Activated CD4-positive, alpha-beta memory T cell treated with anti-CD3 and anti-CD28 coated beads for 36 hours (primary cell): ENCODE data around the gene FBXO38. TPM values are rescaled to one million over a fixed set of nuclear protein-coding genes. Genes with fewer than 3 reads are reported as not detected.

Experiments used
- CTCF ChIA-PET: fragments of 350-600 bp; sonication (Branson Sonifier 250); formaldehyde crosslinking; loops from one replicate; lab custom pipeline; 2021; ENCODE audit warnings: antibody characterized with exemption, inconsistent platforms; lab: Charles Lee
- POLR2A ChIA-PET: fragments of 350-600 bp; sonication (Branson Sonifier 250); formaldehyde crosslinking; loops from one replicate; lab custom pipeline; 2021; ENCODE audit warnings: antibody characterized with exemption; lab: Charles Lee
- DNase-seq: peaks from one replicate; pipeline ENCODE4 v3.0.0-alpha.2; 2020
- H3K27ac Mint-ChIP-seq: one replicate; pipeline ENCODE4 v1.8.0; 2021; ENCODE audit warnings: mixed read lengths
- H3K27me3 Mint-ChIP-seq: one replicate; pipeline ENCODE4 v1.8.0; 2021; ENCODE audit warnings: mixed read lengths
- H3K36me3 Mint-ChIP-seq: one replicate; pipeline ENCODE4 v1.8.0; 2021; ENCODE audit warnings: mixed read lengths
- H3K4me1 Mint-ChIP-seq: one replicate; pipeline ENCODE4 v1.8.0; 2021; ENCODE audit warnings: low read depth, mixed read lengths
- H3K4me3 Mint-ChIP-seq: one replicate; pipeline ENCODE4 v1.8.0; 2021; ENCODE audit warnings: mild to moderate bottlenecking, mixed read lengths
- H3K9me3 Mint-ChIP-seq: one replicate; pipeline ENCODE4 v1.8.0; 2021; ENCODE audit warnings: mixed read lengths
- intact Hi-C: fragments of 100-400 bp; cut with micrococcal nuclease; formaldehyde crosslinking; loops from one replicate; pipeline ENCODE4 v1.15.1; 2023
- total RNA-seq, 2 experiments: library from RNA; stranded (reverse); gene quantifications; one replicate each; pipeline ENCODE4 v1.2.3, GENCODE V29; 2021

The FBXO38 gene
- total RNA-seq, 2 experiments from 2014 or later, result 43.1 to 45.0 TPM

DNA sequence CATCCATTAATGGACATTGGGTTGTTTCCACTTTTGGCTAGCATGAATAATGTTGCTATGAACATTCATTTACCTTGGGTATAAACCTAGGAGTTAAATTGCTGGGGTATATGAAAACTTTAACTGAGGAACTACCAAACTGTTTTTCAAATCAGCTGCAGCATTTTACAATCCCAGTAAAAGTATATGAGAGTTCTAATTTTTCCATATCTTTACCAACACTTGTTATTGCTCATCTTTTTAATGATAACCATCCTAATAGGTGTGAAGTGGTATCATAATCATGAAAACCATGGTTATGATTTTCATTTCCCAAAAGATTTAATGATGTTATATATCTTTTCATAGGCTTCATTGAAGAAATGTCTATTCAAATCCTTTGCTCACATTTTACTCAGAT, 15.5 kb upstream of the FBXO38 start:
- Mint-ChIP-seq H3K4me1 (no peaks in the 10 kb centered on the region), H3K27me3 (peaks cover 3% of the 10 kb centered on the region), H3K36me3 (peaks cover 2% of the 10 kb centered on the region), H3K27ac (no peak overlapping the region), H3K4me3 (no peak overlapping the region), H3K9me3 (peaks cover 15% of the 10 kb centered on the region)
- no peak for DNase-seq
- ChIA-PET CTCF (no interaction called here), POLR2A (no interaction called here)
- intact Hi-C loops, result no loop called here

DNA sequence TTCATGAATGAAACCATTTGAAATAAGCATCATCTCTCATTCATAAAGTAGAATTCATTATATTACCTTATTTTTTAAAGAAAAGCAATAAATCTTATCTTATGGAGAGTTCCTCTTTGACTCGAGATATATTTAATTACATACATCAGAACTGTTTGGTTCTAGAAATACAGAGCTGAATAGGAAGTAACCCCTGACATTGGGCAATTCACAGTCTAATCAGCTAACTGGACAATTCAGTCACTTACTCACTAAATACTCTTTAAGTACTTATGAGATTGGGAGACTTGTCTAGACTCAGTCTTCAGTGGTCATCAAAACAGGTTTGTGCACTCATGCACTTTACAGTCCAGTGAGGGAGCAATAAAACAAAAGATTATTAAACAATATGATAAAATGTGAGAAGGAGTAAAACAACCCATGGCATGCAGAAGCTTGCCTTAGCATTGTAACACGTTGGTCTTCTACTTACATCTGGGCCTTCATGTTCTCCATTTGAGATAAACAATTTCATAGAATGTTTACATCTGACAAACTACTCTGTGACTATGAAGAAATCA, 11.5 kb upstream of the FBXO38 start:
- H3K27me3 Mint-ChIP-seq, result peaks cover 3% of the 10 kb centered on the region
- no peak overlapping the region for H3K4me3 Mint-ChIP-seq
- no peaks in the 10 kb centered on the region for H3K4me1 Mint-ChIP-seq
- ChIA-PET CTCF (interaction anchor here (1.2 kb wide), 1 partner anchor 72 kb away, joined by 4 read pairs; no protein-coding TSS in a partner anchor), POLR2A (no interaction called here)
- peaks cover 2% of the 10 kb centered on the region for H3K36me3 Mint-ChIP-seq
- peaks cover 15% of the 10 kb centered on the region for H3K9me3 Mint-ChIP-seq
- no peak for DNase-seq
- no peak overlapping the region for H3K27ac Mint-ChIP-seq
- intact Hi-C loops, result loop anchor here (10.0 kb wide), 1 partner anchor 417 kb away; no protein-coding TSS in a partner anchor

DNA sequence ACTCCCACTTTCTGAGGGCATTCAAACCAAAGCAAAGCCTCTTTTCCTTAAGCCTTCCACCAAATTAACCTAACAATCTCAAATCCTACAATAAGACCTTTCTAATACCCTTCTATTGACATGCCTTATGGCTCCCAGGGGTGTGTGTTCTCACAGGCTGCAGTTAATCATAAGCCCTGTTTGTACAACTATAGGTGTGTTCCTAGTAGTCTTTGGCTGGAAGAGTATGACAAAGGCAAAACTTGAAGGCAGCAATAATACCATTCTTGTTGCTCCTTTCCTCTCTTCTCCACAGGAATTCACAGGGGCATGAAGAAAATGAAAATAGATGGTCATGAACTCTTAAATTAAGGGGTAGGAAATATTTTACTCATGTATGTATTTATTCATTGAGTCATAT, 10.9 kb upstream of the FBXO38 start:
- CTCF ChIA-PET, result interaction anchor here (1.2 kb wide), 1 partner anchor 71 kb away, joined by 4 read pairs; no protein-coding TSS in a partner anchor
- Mint-ChIP-seq H3K27ac (no peak overlapping the region), H3K27me3 (peaks cover 3% of the 10 kb centered on the region), H3K36me3 (peaks cover 6% of the 10 kb centered on the region), H3K9me3 (peaks cover 14% of the 10 kb centered on the region), H3K4me3 (no peak overlapping the region), H3K4me1 (no peaks in the 10 kb centered on the region)
- intact Hi-C loops, result loop anchor here (10.0 kb wide), 1 partner anchor 418 kb away; no protein-coding TSS in a partner anchor
- DNase-seq, result no peak
- POLR2A ChIA-PET, result no interaction called here

DNA sequence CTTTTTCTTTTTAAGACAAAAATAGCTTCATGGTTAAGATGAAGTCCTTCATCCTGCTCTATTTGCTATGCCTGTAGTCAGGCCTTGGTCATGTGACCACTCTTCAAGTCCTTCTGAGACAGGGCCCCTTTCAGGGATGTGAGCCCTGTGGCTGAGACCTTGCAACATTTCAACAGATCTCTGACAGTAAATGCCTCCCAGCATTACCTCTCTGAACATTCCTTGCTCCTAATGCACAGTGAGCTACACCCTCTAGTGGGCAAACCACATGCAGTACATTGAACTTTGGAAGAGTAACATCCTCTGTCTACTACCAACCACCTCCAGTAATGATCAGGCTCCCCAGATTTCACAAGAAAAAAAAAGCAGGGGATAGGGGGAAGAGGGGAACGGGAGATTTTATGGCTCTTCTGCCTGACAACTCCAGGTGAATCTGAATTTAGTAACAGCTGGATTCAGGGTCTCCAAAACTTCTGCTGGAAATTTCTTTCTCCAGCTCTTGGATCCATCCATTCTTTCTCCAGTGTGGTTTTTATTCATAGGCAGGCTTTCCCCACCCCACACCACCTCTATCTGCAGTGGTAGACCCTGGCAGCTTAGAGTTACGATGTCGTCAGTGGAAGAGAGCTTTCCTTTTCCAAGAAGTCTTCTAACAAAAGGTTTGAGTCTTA, 8.9 kb upstream of the FBXO38 start:
- H3K36me3 Mint-ChIP-seq, result peaks cover 16% of the 10 kb centered on the region
- peaks cover 3% of the 10 kb centered on the region for H3K4me1 Mint-ChIP-seq
- H3K4me3 Mint-ChIP-seq, result no peak overlapping the region
- H3K9me3 Mint-ChIP-seq, result peaks cover 12% of the 10 kb centered on the region
- ChIA-PET POLR2A (no interaction called here), CTCF (interaction anchor here (0.6 to 1.8 kb wide), 10 partner anchors 69 to 425 kb away, joined by 3 to 6 read pairs (median 3); no protein-coding TSS in a partner anchor)
- no peak overlapping the region for H3K27ac Mint-ChIP-seq
- peak; percentile 11 for DNase-seq
- intact Hi-C loops, result loop anchor here (1.0 to 10.0 kb wide), 3 partner anchors 196 to 420 kb away; no protein-coding TSS in a partner anchor
- H3K27me3 Mint-ChIP-seq, result no peaks in the 10 kb centered on the region

DNA sequence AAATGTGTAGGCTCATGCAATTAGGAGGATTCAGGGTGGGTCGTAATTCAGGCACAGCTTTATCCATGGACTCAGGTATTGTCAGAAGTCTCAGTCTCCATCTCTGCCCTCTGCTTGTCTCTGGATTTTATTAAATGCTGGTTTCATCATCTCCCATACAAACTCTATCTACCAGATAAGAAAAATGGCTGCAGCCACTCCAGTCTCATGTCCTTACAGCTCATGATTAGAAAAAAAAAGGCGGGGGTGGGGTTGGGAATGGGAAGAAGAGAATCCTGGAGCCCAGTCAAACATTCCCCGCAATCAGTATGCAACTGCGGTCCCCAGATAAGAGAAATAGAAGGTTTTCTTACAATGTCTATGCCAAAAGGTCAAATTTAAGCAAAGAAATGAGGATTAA, 7.6 kb upstream of the FBXO38 start:
- Mint-ChIP-seq H3K27me3 (no peaks in the 10 kb centered on the region), H3K4me1 (peaks cover 6% of the 10 kb centered on the region), H3K27ac (no peak overlapping the region), H3K36me3 (peaks cover 18% of the 10 kb centered on the region), H3K9me3 (peaks cover 11% of the 10 kb centered on the region), H3K4me3 (no peak overlapping the region)
- DNase-seq, result no peak
- ChIA-PET CTCF (interaction anchor here (0.7 to 1.8 kb wide), 2 partner anchors 23 to 196 kb away, joined by 5 read pairs; no protein-coding TSS in a partner anchor), POLR2A (no interaction called here)
- intact Hi-C loops, result loop anchor here (10.0 kb wide), 1 partner anchor 421 kb away; no protein-coding TSS in a partner anchor

DNA sequence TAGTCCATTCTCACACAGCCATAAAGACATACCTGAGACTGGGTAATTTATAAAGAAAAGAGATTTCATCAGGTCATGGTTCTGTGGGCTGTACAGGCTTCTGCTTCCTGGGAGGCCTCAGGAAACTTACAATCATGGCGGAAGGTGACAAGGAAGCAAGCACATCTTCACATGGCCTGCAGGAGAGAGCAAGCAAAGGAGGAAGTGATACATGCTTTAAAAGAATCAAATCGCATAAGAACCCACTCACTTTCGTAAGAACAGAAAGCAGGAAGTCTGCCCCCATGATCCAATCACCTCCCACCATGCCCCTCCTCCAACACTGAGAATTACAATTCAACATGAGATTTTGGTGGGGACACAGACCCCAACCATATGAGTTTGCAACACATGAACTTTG, 5.1 kb upstream of the FBXO38 start:
- no peak for DNase-seq
- H3K9me3 Mint-ChIP-seq, result peaks cover 11% of the 10 kb centered on the region
- no peak overlapping the region for H3K27ac Mint-ChIP-seq
- intact Hi-C loops, result loop anchor here (10.0 kb wide), 1 partner anchor 424 kb away; no protein-coding TSS in a partner anchor
- ChIA-PET POLR2A (no interaction called here), CTCF (no interaction called here)
- peaks cover 10% of the 10 kb centered on the region for H3K4me1 Mint-ChIP-seq
- H3K27me3 Mint-ChIP-seq, result no peaks in the 10 kb centered on the region
- peaks cover 18% of the 10 kb centered on the region for H3K36me3 Mint-ChIP-seq
- H3K4me3 Mint-ChIP-seq, result no peak overlapping the region

DNA sequence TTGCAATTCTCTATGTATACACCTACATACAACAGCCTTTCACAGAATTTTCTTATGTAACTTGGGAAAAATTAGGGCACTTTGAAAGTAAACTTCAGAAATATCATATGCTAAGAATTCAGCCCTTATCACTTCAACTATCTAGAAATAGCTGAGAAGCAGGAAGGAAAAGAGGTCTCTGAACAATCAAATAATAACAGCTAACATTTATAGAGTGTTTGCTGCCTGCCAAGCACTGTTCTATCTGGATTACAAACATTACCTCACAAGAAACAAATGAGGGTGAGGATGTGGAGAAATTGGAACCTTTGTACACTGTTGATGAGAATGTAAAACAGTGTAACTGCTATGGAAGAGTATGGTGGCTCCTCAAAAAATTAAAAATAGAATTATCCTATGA, 4.4 kb upstream of the FBXO38 start:
- DNase-seq, result no peak
- ChIA-PET CTCF (no interaction called here), POLR2A (no interaction called here)
- Mint-ChIP-seq H3K4me3 (no peak overlapping the region), H3K9me3 (peaks cover 11% of the 10 kb centered on the region), H3K36me3 (peaks cover 23% of the 10 kb centered on the region), H3K27me3 (no peaks in the 10 kb centered on the region), H3K27ac (no peak overlapping the region), H3K4me1 (peaks cover 10% of the 10 kb centered on the region)
- intact Hi-C loops, result loop anchor here (10.0 kb wide), 1 partner anchor 425 kb away; no protein-coding TSS in a partner anchor

DNA sequence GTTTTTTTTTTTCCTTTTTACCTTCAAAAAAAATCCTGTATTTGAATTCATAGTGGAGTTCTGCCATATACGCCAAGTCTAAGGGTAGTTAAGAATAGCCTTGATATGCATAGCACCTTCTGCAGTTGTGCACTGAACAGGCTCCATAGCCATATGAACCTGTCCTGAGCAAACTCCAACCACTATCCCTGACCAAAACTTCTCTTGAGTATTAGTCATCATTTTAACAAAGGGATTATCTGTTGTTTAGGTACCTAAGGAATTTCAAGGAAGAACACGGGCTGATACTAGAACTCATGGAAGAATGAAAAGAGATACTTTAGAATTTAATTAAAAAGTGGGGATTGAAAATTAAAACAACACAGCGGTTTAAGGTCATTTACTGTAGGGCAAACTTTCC, 1.9 kb upstream of the FBXO38 start:
- ChIA-PET POLR2A (interaction anchor here (0.6 kb wide), 1 partner anchor 29 kb away, joined by 3 read pairs; no protein-coding TSS in a partner anchor), CTCF (interaction anchor here (1.1 kb wide), 1 partner anchor 102 kb away, joined by 3 read pairs; no protein-coding TSS in a partner anchor)
- DNase-seq, result no peak
- H3K27me3 Mint-ChIP-seq, result no peaks in the 10 kb centered on the region
- intact Hi-C loops, result loop anchor here (2.0 to 10.0 kb wide), 5 partner anchors 203 to 1935 kb away; partner anchors contain the start of genes CSNK1A1 and TCERG1
- H3K4me1 Mint-ChIP-seq, result peaks cover 35% of the 10 kb centered on the region
- H3K27ac Mint-ChIP-seq, result no peak overlapping the region
- no peak overlapping the region for H3K4me3 Mint-ChIP-seq
- peaks cover 31% of the 10 kb centered on the region for H3K36me3 Mint-ChIP-seq
- peaks cover 11% of the 10 kb centered on the region for H3K9me3 Mint-ChIP-seq

DNA sequence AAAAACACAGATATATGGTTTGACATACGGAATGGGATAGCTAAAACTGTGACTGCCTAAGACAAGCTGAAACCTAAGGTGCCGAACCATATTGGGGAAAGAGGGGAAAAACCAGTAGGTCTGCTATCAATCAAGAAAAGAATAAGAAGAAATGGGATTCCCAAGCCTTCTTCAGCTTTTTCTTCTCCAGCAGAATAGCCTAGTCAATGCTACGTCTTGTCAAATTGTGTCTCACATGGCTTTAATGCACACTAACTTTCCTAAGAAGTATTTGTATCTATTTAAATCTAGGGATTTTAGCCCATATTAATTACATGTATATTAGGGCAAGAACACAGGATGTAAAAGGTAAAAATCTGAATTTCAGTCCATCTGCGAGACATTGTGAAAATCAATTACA, 797 bp upstream of the FBXO38 start:
- DNase-seq, result no peak
- Mint-ChIP-seq H3K4me1 (peaks cover 45% of the 10 kb centered on the region), H3K9me3 (peaks cover 11% of the 10 kb centered on the region), H3K27ac (peak overlapping the region; percentile 92), H3K27me3 (no peaks in the 10 kb centered on the region), H3K36me3 (peaks cover 34% of the 10 kb centered on the region), H3K4me3 (peak overlapping the region; percentile 86)
- intact Hi-C loops, result loop anchor here (1.0 to 10.0 kb wide), 7 partner anchors 197 to 1936 kb away; partner anchors contain the start of genes CSNK1A1 and TCERG1
- ChIA-PET CTCF (no interaction called here), POLR2A (no interaction called here)

DNA sequence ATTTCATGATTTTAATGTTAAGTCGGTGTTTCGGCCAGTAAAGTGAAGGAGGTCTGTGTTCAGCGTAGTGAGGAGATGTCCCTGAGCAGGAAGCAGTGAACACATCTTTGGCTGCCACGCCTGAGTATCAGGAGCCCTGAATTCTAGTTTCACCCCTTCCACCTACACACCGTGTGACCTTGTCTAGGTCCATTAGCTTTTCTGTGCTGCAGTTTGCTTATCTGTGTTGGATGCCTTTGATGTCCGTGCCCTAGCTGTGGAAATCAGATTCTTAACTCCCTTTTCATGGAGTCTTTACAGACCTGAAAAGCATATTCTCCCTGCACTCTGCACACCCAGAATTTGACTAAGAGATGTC, 601 bp downstream of the FBXO38 start:
- peaks cover 29% of the 10 kb centered on the region for H3K36me3 Mint-ChIP-seq
- CTCF ChIA-PET, result interaction anchor here (0.8 to 1.6 kb wide), 3 partner anchors 28 to 349 kb away, joined by 3 to 5 read pairs (median 4); no protein-coding TSS in a partner anchor
- DNase-seq, result peak; percentile 36

DNA sequence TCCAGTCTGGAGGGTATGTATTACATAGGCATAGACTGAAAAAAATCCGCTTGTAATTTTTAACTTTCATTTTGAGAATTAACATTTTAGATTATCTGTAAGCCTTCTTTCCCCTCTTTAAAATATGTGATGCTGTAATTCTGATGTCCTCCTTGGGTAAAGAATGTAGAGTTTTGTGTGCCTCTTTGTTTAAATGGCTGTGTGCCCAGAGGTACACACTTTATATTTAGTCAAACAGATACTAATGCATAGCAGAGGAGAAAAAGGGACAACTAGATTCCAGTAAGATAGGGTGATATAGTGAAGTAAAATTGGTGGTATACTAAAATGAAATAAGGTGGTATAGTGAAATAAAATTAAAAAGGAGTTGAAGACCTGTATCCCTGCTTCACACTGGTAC, 1.3 kb downstream of the FBXO38 start:
- peaks cover 57% of the 10 kb centered on the region for H3K4me1 Mint-ChIP-seq
- no peak for DNase-seq
- peak overlapping the region; percentile 48 for H3K27ac Mint-ChIP-seq
- no peaks in the 10 kb centered on the region for H3K9me3 Mint-ChIP-seq
- ChIA-PET POLR2A (no interaction called here), CTCF (interaction anchor here (1.6 kb wide), 1 partner anchor 346 kb away, joined by 5 read pairs; no protein-coding TSS in a partner anchor)
- peak overlapping the region; percentile 86 for H3K4me3 Mint-ChIP-seq
- no peaks in the 10 kb centered on the region for H3K27me3 Mint-ChIP-seq
- H3K36me3 Mint-ChIP-seq, result peaks cover 29% of the 10 kb centered on the region
- intact Hi-C loops, result loop anchor here (2.0 to 10.0 kb wide), 2 partner anchors 16 to 1170 kb away; partner anchors contain the start of gene CSNK1A1

More for the DNA sequence above, 601 bp downstream of the FBXO38 start:
- Mint-ChIP-seq H3K27ac (peak overlapping the region; percentile 92), H3K27me3 (no peaks in the 10 kb centered on the region), H3K9me3 (no peaks in the 10 kb centered on the region), H3K4me3 (peak overlapping the region; percentile 86), H3K4me1 (peaks cover 59% of the 10 kb centered on the region)
- intact Hi-C loops, result loop anchor here (2.0 to 10.0 kb wide), 4 partner anchors 16 to 1937 kb away; partner anchors contain the start of genes CSNK1A1 and TCERG1
- POLR2A ChIA-PET, result interaction anchor here (0.8 kb wide), 1 partner anchor 10 kb away, joined by 3 read pairs; no protein-coding TSS in a partner anchor

DNA sequence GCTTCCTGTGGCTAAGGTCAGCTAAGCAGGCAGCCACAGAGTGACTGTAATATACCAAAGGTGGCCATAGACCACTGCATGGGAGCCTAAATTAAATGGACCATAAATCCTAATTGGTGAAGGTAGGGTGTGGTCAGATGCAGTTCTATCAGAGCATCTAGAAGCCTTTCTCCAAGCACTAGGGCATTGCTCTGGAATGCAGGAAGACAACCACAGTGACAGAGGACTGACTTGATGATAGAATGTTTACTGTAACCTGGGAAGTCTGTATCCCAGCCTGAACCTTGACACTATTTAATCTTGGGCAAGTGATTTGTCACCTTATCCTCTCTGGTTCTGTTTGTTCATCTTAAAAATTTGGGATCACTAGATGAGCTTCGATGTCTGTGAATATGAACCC, 2.3 kb downstream of the FBXO38 start:
- ChIA-PET POLR2A (no interaction called here), CTCF (no interaction called here)
- intact Hi-C loops, result loop anchor here (10.0 kb wide), 1 partner anchor 1169 kb away; the partner anchor contains the start of gene CSNK1A1
- no peaks in the 10 kb centered on the region for H3K9me3 Mint-ChIP-seq
- H3K36me3 Mint-ChIP-seq, result peaks cover 33% of the 10 kb centered on the region
- peak overlapping the region; percentile 48 for H3K27ac Mint-ChIP-seq
- no peaks in the 10 kb centered on the region for H3K27me3 Mint-ChIP-seq
- DNase-seq, result no peak
- no peak overlapping the region for H3K4me3 Mint-ChIP-seq
- peaks cover 64% of the 10 kb centered on the region for H3K4me1 Mint-ChIP-seq
